Muscle layer of duodenum (tissue), 2 donors: ENCODE results near the gene RARA.

ENCODE experiments used
- H3K27ac ChIP-seq: one replicate; pipeline ENCODE4 v1.7.0; 2013; ENCODE audit warnings: mild to moderate bottlenecking, low read length
- H3K27me3 ChIP-seq: one replicate; pipeline ENCODE4 v1.7.0; 2013; ENCODE audit warnings: low read depth, mild to moderate bottlenecking, control low read depth, low read length
- H3K36me3 ChIP-seq, 2 donors: one replicate each; pipeline ENCODE4 v1.7.0; 2013; ENCODE audit warnings: low read length in 2 of 2, control low read depth in 1 of 2, mild to moderate bottlenecking in 1 of 2; ENCODE audit not compliant: insufficient read depth in 2 of 2, control insufficient read depth in 1 of 2
- H3K4me1 ChIP-seq, 2 donors: one replicate each; pipeline ENCODE4 v1.7.0; 2013; ENCODE audit warnings: low read length in 2 of 2, mild to moderate bottlenecking in 2 of 2, control low read depth in 1 of 2, moderate library complexity in 1 of 2; ENCODE audit not compliant: insufficient read depth in 2 of 2, control insufficient read depth in 1 of 2
- H3K4me3 ChIP-seq, 2 donors: one replicate each; pipeline ENCODE4 v1.7.0; 2013; ENCODE audit warnings: low read length in 2 of 2, low read depth in 1 of 2, mild to moderate bottlenecking in 1 of 2
- H3K9me3 ChIP-seq, 2 donors: one replicate each; pipeline ENCODE4 v1.7.0; 2013; ENCODE audit warnings: low read length in 2 of 2, control low read depth in 1 of 2, mild to moderate bottlenecking in 1 of 2; ENCODE audit not compliant: control insufficient read depth in 1 of 2
- donor health status: healthy.

RARA gene

GRCh38 chr17:40310882-40311391, 2.0 kb downstream of the RARA start:
- H3K9me3 ChIP-seq, result no peaks in the 10 kb centered on the region
- H3K4me1 ChIP-seq, result peaks cover 75 to 88% of the 10 kb centered on the region in 2 donors
- no peaks in the 10 kb centered on the region for H3K27me3 ChIP-seq
- H3K27ac ChIP-seq, result peak overlapping the region; percentile 64
- peak overlapping the region in 1 of 2 donors; percentile 81 for H3K4me3 ChIP-seq
- H3K36me3 ChIP-seq, result no peaks in the 10 kb centered on the region

- Histone ChIP-seq H3K4me1 (peaks cover 73 to 94% of the 10 kb centered on the region in 2 donors), H3K4me3 (peak overlapping the region in 1 of 2 donors; percentile 10), H3K36me3 (no peaks in the 10 kb centered on the region), H3K9me3 (no peaks in the 10 kb centered on the region), H3K27ac (peak overlapping the region; percentile 64), H3K27me3 (no peaks in the 10 kb centered on the region)
Measured at GRCh38 chr17:40311575-40311974, 2.6 kb downstream of the RARA start.

GRCh38 chr17:40312131-40312731, 3.3 kb downstream of the RARA start:
- H3K36me3 ChIP-seq, result no peaks in the 10 kb centered on the region
- no peaks in the 10 kb centered on the region for H3K9me3 ChIP-seq
- H3K4me3 ChIP-seq, result peak overlapping the region in 1 of 2 donors; percentile 10
- H3K27ac ChIP-seq, result peak overlapping the region; percentile 64
- no peaks in the 10 kb centered on the region for H3K27me3 ChIP-seq
- H3K4me1 ChIP-seq, result peaks cover 71 to 96% of the 10 kb centered on the region in 2 donors

GRCh38 chr17:40312893-40313667, 4.1 kb downstream of the RARA start:
- H3K27me3 ChIP-seq, result no peaks in the 10 kb centered on the region
- no peaks in the 10 kb centered on the region for H3K9me3 ChIP-seq
- peaks cover 63 to 94% of the 10 kb centered on the region in 2 donors for H3K4me1 ChIP-seq
- no peak overlapping the region for H3K4me3 ChIP-seq
- H3K36me3 ChIP-seq, result no peaks in the 10 kb centered on the region
- H3K27ac ChIP-seq, result peak overlapping the region; percentile 45

GRCh38 chr17:40313668-40314583, 4.9 kb downstream of the RARA start:
- Histone ChIP-seq H3K27me3 (no peaks in the 10 kb centered on the region), H3K27ac (peak overlapping the region; percentile 33), H3K36me3 (no peaks in the 10 kb centered on the region), H3K4me1 (peaks cover 55 to 85% of the 10 kb centered on the region in 2 donors), H3K4me3 (no peak overlapping the region), H3K9me3 (no peaks in the 10 kb centered on the region)

GRCh38 chr17:40314584-40314956, 5.6 kb downstream of the RARA start:
- peaks cover 51 to 82% of the 10 kb centered on the region in 2 donors for H3K4me1 ChIP-seq
- no peaks in the 10 kb centered on the region for H3K27me3 ChIP-seq
- H3K9me3 ChIP-seq, result no peaks in the 10 kb centered on the region
- no peaks in the 10 kb centered on the region for H3K36me3 ChIP-seq
- H3K4me3 ChIP-seq, result no peak overlapping the region
- no peak overlapping the region for H3K27ac ChIP-seq

GRCh38 chr17:40315206-40315605, 6.2 kb downstream of the RARA start:
- H3K9me3 ChIP-seq, result no peaks in the 10 kb centered on the region
- H3K27ac ChIP-seq, result no peak overlapping the region
- H3K36me3 ChIP-seq, result no peaks in the 10 kb centered on the region
- no peaks in the 10 kb centered on the region for H3K27me3 ChIP-seq
- H3K4me1 ChIP-seq, result peaks cover 46 to 82% of the 10 kb centered on the region in 2 donors
- H3K4me3 ChIP-seq, result no peak overlapping the region

GRCh38 chr17:40315678-40316570, 6.9 kb downstream of the RARA start:
- H3K9me3 ChIP-seq, result no peaks in the 10 kb centered on the region
- no peak overlapping the region for H3K27ac ChIP-seq
- peaks cover 46 to 82% of the 10 kb centered on the region in 2 donors for H3K4me1 ChIP-seq
- H3K27me3 ChIP-seq, result no peaks in the 10 kb centered on the region
- H3K4me3 ChIP-seq, result peak overlapping the region in 1 of 2 donors; percentile 94
- no peaks in the 10 kb centered on the region for H3K36me3 ChIP-seq

- Histone ChIP-seq H3K9me3 (no peaks in the 10 kb centered on the region), H3K4me3 (peak overlapping the region; percentile 89 to 94), H3K27me3 (no peaks in the 10 kb centered on the region), H3K4me1 (peaks cover 40 to 82% of the 10 kb centered on the region in 2 donors), H3K27ac (peak overlapping the region; percentile 83), H3K36me3 (no peaks in the 10 kb centered on the region)
Measured at GRCh38 chr17:40316571-40317344, 7.8 kb downstream of the RARA start.
